Measurements from ENCODE around the gene KLHDC2. TPM values are rescaled to one million over a fixed set of nuclear protein-coding genes. Genes with fewer than 3 reads are reported as not detected.
"Not testable (repeated sequence)": the region's sequence is repeated elsewhere in the genome, so short reads cannot be mapped to it uniquely, and the experiment has no call there.

The KLHDC2 gene
- total and polyA plus RNA-seq, 11 donors: 40.7 to 93.6 (median 82.4) TPM

- Histone ChIP-seq H3K4me3 (peak overlapping the region in 10 of 12 donors; percentile 59 to 100 (median 96)), H3K27me3 (no peaks in the 10 kb centered on the region), H3K36me3 (peaks cover 0 to 34% (median 24%) of the 10 kb centered on the region in 9 donors), H3K27ac (peak overlapping the region in 3 of 12 donors; percentile 9 to 99 (median 97)), H3K9me3 (no peaks in the 10 kb centered on the region), H3K4me1 (peaks cover 0 to 42% (median 25%) of the 10 kb centered on the region in 12 donors)
- DNase-seq (no peak), ATAC-seq (no peak)
- intact Hi-C loops (cut with DNase I): loop anchor here in 7 of 10 donors (5.0 to 10.0 kb wide), 5 partner anchors 75 to 137 kb away; partner anchors contain the start of genes DNAAF2 (in 4 of the 7) and KLHDC1 (in 3 of the 7)
- no peak for TF ChIP-seq CTCF (IDR thresholded peaks at IDR 0.05)
- no peak for TF ChIP-seq POLR2A (IDR thresholded peaks at IDR 0.05)
- 69 to 77% (median 73%) methylated on average over 15 of the region's 15 CpGs for whole genome bisulfite sequencing, 4 donors
These were observed 1.7 kb downstream of the KLHDC2 start for GRCh38 chr14:49769581-49770211.

- TF ChIP-seq CTCF (IDR thresholded peaks at IDR 0.05) (no peak), POLR2A (IDR thresholded peaks at IDR 0.05) (no peak)
- WGBS, 4 donors: 71 to 82% (median 75%) methylated on average over 4 of the region's 4 CpGs
- H3K27me3 ChIP-seq: no peaks in the 10 kb centered on the region
- H3K36me3 ChIP-seq: peaks cover 0 to 40% (median 30%) of the 10 kb centered on the region in 9 donors
- peak overlapping the region in 1 of 12 donors; percentile 9 for H3K27ac ChIP-seq
- intact Hi-C loops (cut with DNase I): no loop called here
- ATAC-seq: no peak
- peaks cover 0 to 42% (median 25%) of the 10 kb centered on the region in 12 donors for H3K4me1 ChIP-seq
- H3K9me3 ChIP-seq: no peaks in the 10 kb centered on the region
- no peak for DNase-seq
- H3K4me3 ChIP-seq: peak overlapping the region in 3 of 12 donors; percentile 3 to 100 (median 19)
These were observed 2.4 kb downstream of the KLHDC2 start for GRCh38 chr14:49770212-49770817.

GRCh38 chr14:49771691-49772090, 3.7 kb downstream of the KLHDC2 start:
- ATAC-seq; H3K9me3 ChIP-seq; H3K4me3 ChIP-seq; H3K27ac ChIP-seq; intact Hi-C loops (cut with DNase I); H3K27me3 ChIP-seq; DNase-seq: not testable (repeated sequence)
- Histone ChIP-seq H3K4me1 (peaks cover 0 to 41% (median 25%) of the 10 kb centered on the region in 12 donors), H3K36me3 (peaks cover 0 to 54% (median 44%) of the 10 kb centered on the region in 9 donors)
- WGBS, 4 donors: 89 to 92% (median 91%) methylated on average over 10 of the region's 10 CpGs

- intact Hi-C loops (cut with DNase I): no loop called here
- DNase-seq: no peak
- Histone ChIP-seq H3K4me3 (no peak overlapping the region), H3K27ac (no peak overlapping the region), H3K9me3 (no peaks in the 10 kb centered on the region), H3K4me1 (peaks cover 0 to 34% (median 21%) of the 10 kb centered on the region in 12 donors), H3K36me3 (peaks cover 0 to 78% (median 68%) of the 10 kb centered on the region in 9 donors), H3K27me3 (no peaks in the 10 kb centered on the region)
- no peak for ATAC-seq
- no peak for TF ChIP-seq POLR2A (IDR thresholded peaks at IDR 0.05)
- no peak for TF ChIP-seq CTCF (IDR thresholded peaks at IDR 0.05)
- WGBS, 4 donors: 82 to 97% (median 94%) methylated on average over 1 of the region's 1 CpG
These were observed 6.2 kb downstream of the KLHDC2 start for GRCh38 chr14:49774106-49774505.
